ENCODE data around the gene ISG20L2. TPM values are rescaled to one million over a fixed set of nuclear protein-coding genes. Genes with fewer than 3 reads are reported as not detected.
A peak's percentile ranks its signal among the peaks of the same experiment; 100 is the strongest.

ISG20L2 gene
- total RNA-seq, 1 donor from 2014 or later, result 23.7 TPM

- no peaks in the 10 kb centered on the region for H3K79me2 ChIP-seq (ENCODE audit: low read depth)
- H3K27me3 ChIP-seq, result peaks cover 15% of the 10 kb centered on the region
- Mint-ChIP-seq H3K4me3 (peak overlapping the region; percentile 19), H3K9me3 (peaks cover 4% of the 10 kb centered on the region), H3K27ac (peak overlapping the region; percentile 15), H3K36me3 (peaks cover 17% of the 10 kb centered on the region), H3K4me1 (peaks cover 64% of the 10 kb centered on the region), H3K27me3 (ENCODE audit: insufficient read depth, low read depth) (peaks cover 20% of the 10 kb centered on the region)
- peak overlapping the region; percentile 35 for H2AFZ ChIP-seq (replicated peaks)
- TF ChIP-seq, protein P1, sequence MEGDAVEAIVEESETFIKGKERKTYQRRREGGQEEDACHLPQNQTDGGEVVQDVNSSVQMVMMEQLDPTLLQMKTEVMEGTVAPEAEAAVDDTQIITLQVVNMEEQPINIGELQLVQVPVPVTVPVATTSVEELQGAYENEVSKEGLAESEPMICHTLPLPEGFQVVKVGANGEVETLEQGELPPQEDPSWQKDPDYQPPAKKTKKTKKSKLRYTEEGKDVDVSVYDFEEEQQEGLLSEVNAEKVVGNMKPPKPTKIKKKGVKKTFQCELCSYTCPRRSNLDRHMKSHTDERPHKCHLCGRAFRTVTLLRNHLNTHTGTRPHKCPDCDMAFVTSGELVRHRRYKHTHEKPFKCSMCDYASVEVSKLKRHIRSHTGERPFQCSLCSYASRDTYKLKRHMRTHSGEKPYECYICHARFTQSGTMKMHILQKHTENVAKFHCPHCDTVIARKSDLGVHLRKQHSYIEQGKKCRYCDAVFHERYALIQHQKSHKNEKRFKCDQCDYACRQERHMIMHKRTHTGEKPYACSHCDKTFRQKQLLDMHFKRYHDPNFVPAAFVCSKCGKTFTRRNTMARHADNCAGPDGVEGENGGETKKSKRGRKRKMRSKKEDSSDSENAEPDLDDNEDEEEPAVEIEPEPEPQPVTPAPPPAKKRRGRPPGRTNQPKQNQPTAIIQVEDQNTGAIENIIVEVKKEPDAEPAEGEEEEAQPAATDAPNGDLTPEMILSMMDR (IDR thresholded peaks at IDR 0.05), result no peak
- TF ChIP-seq EZH2phosphoT487 (IDR thresholded peaks at IDR 0.05), result no peak
- TF ChIP-seq EZH2 (IDR thresholded peaks at IDR 0.05), result no peak
- no peak overlapping the region for H3K4me3 ChIP-seq
- peak overlapping the region; percentile 84 for H3K4me2 ChIP-seq
- no peaks in the 10 kb centered on the region for H4K20me1 ChIP-seq (ENCODE audit: low read depth)
- H3F3A ChIP-seq (ENCODE audit: low read depth), result peaks cover 59% of the 10 kb centered on the region
- no peaks in the 10 kb centered on the region for H3K36me3 ChIP-seq
- no peaks in the 10 kb centered on the region for H3K9me3 ChIP-seq (ENCODE audit: low read depth)
- no peak overlapping the region for H3K9ac ChIP-seq
- H3K27ac ChIP-seq, result peak overlapping the region; percentile 35
- DNase-seq (ENCODE audit: low spot score), result peak; percentile 31
- H3K4me1 ChIP-seq, result peaks cover 49% of the 10 kb centered on the region
These were observed 33.9 kb downstream of the ISG20L2 start for GRCh38 chr1:156694690-156694962.

DNA sequence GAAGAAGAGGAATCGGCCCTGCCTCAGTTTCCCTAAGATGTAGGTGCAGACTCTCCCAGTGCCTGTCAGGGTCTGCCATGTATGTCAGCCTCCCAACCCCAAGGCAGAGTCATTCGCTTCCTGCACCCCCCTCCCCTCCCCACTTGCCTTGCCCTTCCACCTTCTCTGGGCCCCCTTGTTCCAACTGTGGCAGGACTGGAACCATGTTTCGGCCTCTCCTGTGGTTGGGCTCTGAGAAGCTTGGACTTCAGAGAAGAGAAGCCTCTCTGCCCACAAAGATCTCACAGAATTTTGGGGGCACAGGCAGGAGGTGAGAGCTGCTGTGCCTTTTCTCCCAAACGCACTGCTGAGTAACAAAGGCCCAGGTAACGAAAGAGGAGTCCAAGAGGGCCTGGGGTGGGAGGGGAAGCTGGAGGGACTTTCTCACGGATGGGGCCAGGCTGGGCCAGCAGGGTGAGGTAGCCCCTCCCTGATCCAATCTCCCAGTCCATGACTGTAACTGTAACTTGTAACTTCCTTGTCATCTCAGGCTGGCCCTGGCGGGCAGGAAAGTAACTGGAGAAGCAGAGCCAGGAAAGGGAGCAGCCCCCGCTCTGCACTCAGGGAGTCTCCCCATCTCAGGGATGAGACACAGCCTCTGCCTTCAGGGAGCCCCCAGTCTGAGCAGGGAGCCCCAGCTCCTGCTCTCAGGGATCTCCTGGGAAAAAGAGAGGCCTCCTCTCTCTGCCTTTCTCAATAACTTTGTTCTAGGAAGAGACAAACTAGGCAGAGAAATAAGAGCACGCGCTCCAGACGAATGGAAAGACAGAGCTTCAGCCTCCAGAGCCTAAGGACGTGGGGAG is 34.5 kb downstream of the ISG20L2 start:
- no peaks in the 10 kb centered on the region for H3K36me3 ChIP-seq
- H3K27ac ChIP-seq, result peak overlapping the region; percentile 60
- H3K27me3 Mint-ChIP-seq (ENCODE audit: insufficient read depth, low read depth), result peaks cover 20% of the 10 kb centered on the region
- H3K4me1 Mint-ChIP-seq, result peaks cover 69% of the 10 kb centered on the region
- H2AFZ ChIP-seq (replicated peaks), result peak overlapping the region; percentile 35
- H3K9ac ChIP-seq, result no peak overlapping the region
- peak overlapping the region; percentile 32 for H3K4me3 ChIP-seq
- H3K4me2 ChIP-seq, result peak overlapping the region; percentile 84
- peaks cover 15% of the 10 kb centered on the region for H3K27me3 ChIP-seq
- DNase-seq (ENCODE audit: low spot score), result peak; percentile 35
- peaks cover 4% of the 10 kb centered on the region for H3K9me3 Mint-ChIP-seq
- H3K4me3 Mint-ChIP-seq, result peak overlapping the region; percentile 42
- H3K4me1 ChIP-seq, result peaks cover 52% of the 10 kb centered on the region
- H3F3A ChIP-seq (ENCODE audit: low read depth), result peaks cover 61% of the 10 kb centered on the region
- H3K79me2 ChIP-seq (ENCODE audit: low read depth), result no peaks in the 10 kb centered on the region
- H3K27ac Mint-ChIP-seq, result peak overlapping the region; percentile 45
- H3K36me3 Mint-ChIP-seq, result peaks cover 15% of the 10 kb centered on the region
- no peaks in the 10 kb centered on the region for H3K9me3 ChIP-seq (ENCODE audit: low read depth)
- no peak for TF ChIP-seq EZH2phosphoT487 (IDR thresholded peaks at IDR 0.05)
- TF ChIP-seq, protein P1 (IDR thresholded peaks at IDR 0.05), result no peak
- no peak for TF ChIP-seq EZH2 (IDR thresholded peaks at IDR 0.05)
- no peaks in the 10 kb centered on the region for H4K20me1 ChIP-seq (ENCODE audit: low read depth)

GRCh38 chr1:156692925-156693847 is 35.4 kb downstream of the ISG20L2 start:
- peak; percentile 94 for DNase-seq (ENCODE audit: low spot score)
- H3K9me3 ChIP-seq (ENCODE audit: low read depth), result no peaks in the 10 kb centered on the region
- peak overlapping the region; percentile 84 for H3K4me2 ChIP-seq
- H3F3A ChIP-seq (ENCODE audit: low read depth), result peaks cover 61% of the 10 kb centered on the region
- peaks cover 74% of the 10 kb centered on the region for H3K4me1 Mint-ChIP-seq
- H3K27ac ChIP-seq, result peak overlapping the region; percentile 60
- peak overlapping the region; percentile 42 for H3K4me3 Mint-ChIP-seq
- peak overlapping the region; percentile 32 for H3K4me3 ChIP-seq
- peaks cover 15% of the 10 kb centered on the region for H3K27me3 ChIP-seq
- no peak overlapping the region for H2AFZ ChIP-seq (replicated peaks)
- TF ChIP-seq, protein P1 (IDR thresholded peaks at IDR 0.05), result no peak
- TF ChIP-seq EZH2 (IDR thresholded peaks at IDR 0.05), result no peak
- no peak for TF ChIP-seq EZH2phosphoT487 (IDR thresholded peaks at IDR 0.05)
- H3K9me3 Mint-ChIP-seq, result no peaks in the 10 kb centered on the region
- peaks cover 8% of the 10 kb centered on the region for H3K36me3 Mint-ChIP-seq
- H3K27me3 Mint-ChIP-seq (ENCODE audit: insufficient read depth, low read depth), result peaks cover 20% of the 10 kb centered on the region
- H3K9ac ChIP-seq, result no peak overlapping the region
- no peaks in the 10 kb centered on the region for H3K36me3 ChIP-seq
- H3K4me1 ChIP-seq, result peaks cover 53% of the 10 kb centered on the region
- no peaks in the 10 kb centered on the region for H3K79me2 ChIP-seq (ENCODE audit: low read depth)
- peak overlapping the region; percentile 97 for H3K27ac Mint-ChIP-seq
- no peaks in the 10 kb centered on the region for H4K20me1 ChIP-seq (ENCODE audit: low read depth)
